ENCODE measurements around the gene OSER1. TPM values are rescaled to one million over a fixed set of nuclear protein-coding genes. Genes with fewer than 3 reads are reported as not detected.

OSER1 gene
- total RNA-seq (2022; extraction: Qiagen RNA extraction; ENCODE audit: low read depth): 47.1 to 56.8 TPM (median 52.1 TPM) in 5 replicates

DNA sequence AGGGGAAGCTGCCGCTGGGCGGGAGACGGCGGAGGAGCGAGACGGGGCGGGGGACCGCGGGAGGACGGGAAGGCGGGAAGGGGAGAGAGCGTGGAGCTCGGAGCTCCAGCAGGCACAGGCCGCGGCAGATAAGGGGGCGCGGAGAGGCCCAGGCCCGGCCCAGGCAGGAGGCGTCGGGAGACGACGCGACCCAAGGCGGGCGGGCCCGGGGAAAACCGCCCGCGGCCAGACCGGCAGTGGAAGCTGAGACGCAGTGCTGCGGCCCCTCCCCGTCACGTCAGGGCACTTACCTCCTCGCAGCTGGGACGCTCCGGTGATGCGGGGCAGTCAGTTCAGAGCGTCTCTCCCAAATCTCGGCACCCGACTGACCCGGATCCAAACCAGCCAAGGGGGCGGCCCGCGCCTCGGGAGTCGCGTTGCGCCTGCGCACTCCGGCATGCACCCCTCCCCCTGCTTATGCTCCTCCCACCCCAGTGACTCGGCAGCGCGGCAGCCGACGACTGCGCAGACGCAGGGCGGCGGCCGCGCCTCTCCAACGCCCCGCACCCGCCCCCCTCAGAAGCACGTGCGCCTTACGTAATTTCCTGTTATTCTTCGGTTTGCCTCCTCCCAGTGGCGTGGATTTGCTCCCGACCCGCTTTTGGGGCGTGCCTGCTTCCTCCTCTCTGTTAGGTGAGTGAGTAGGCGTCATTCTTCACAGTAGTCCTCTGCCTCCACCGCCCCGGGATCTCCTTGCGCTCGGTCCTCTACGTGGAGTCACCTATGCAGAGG lies at the start of gene OSER1:
OSER1 (minus strand) TSS at position 366 of the 771 bp plus-strand sequence. CDS start 3,814 bp downstream, outside the sequence.

DNA sequence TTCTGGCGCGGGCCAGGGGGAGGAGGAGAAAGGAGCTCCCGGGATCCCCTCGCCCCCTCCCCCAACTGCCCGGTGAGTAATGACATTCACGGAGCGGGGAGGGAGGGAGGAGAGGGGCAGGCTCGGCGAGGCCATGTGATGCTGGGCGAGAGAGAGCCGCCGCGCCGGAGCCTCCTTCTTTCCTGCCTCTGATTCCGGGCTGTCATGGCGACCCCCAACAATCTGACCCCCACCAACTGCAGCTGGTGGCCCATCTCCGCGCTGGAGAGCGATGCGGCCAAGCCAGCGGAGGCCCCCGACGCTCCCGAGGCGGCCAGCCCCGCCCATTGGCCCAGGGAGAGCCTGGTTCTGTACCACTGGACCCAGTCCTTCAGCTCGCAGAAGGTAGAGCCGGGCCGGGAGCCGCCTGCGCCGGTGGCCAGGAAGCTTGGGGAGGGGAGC lies 36.6 kb upstream of the OSER1 start, which contains the start of gene GDAP1L1:
GDAP1L1 (plus strand) TSS at position 178 of the 441 bp plus-strand sequence; CDS start at position 205, 27 bp downstream.

DNA sequence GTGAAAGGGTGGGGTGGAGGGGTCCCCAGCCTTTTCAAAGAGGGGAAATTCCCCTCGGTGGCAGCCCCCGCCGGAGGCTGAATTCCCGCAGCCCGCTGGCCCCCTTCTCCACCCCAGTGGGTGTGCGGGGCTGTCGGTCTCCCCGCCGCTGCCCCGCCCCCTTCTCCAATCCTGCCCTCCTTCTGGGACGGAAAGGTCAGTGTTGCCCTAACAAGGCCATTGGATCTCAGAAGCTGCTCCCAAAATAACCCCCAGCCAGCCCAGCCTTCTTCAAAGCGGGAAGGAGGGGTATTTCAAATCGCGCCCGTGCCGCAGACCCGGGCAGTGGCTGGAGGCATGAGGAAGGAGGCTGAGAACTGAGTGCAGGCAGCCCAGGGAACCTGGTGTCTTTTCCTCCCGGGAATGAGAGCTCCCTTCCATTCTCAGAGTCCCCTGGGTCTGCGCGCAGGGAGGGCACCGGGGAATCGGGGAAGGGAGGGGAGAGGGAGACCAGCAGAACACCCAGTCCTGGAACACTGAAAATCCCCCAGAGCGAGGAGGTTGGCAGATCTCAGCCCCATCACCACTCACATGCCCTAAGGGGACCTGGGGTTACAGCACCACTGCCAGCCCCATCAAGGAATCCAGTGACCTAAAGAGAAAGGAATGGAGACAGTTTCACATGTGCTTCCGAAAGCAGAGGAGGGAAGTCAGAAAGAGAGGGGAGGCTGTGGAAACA lies 23.4 kb downstream of the OSER1 start, which contains the start of gene JPH2:
JPH2 (minus strand) TSS at position 135 of the 718 bp plus-strand sequence. CDS start 483 bp downstream, outside the sequence.

Other genes with a start within 250 kb of the OSER1 start
- gene JPH2, start 23.6 kb downstream of the OSER1 start, total RNA-seq (2022; extraction: Qiagen RNA extraction; ENCODE audit: low read depth): 2.7 to 4.2 TPM (median 2.9 TPM) in 5 replicates
- gene GDAP1L1, start 36.5 kb upstream of the OSER1 start, total RNA-seq (2022; extraction: Qiagen RNA extraction; ENCODE audit: low read depth): not detected in 5 replicates
- 7.2 to 9.6 TPM (median 8.5 TPM) in 5 replicates for gene FITM2, start 100.4 kb upstream of the OSER1 start, total RNA-seq (2022; extraction: Qiagen RNA extraction; ENCODE audit: low read depth)
- 0.22 to 0.97 TPM (median 0.57 TPM) in 4 of 5 replicates, not detected in the other for gene R3HDML, start 126.3 kb upstream of the OSER1 start, total RNA-seq (2022; extraction: Qiagen RNA extraction; ENCODE audit: low read depth)
- gene HNF4A, start 144.9 kb upstream of the OSER1 start, total RNA-seq (2022; extraction: Qiagen RNA extraction; ENCODE audit: low read depth): 11.4 to 21.3 TPM (median 16.5 TPM) in 5 replicates